Measurements from ENCODE around the gene POLR2H.

Gene POLR2H

DNA sequence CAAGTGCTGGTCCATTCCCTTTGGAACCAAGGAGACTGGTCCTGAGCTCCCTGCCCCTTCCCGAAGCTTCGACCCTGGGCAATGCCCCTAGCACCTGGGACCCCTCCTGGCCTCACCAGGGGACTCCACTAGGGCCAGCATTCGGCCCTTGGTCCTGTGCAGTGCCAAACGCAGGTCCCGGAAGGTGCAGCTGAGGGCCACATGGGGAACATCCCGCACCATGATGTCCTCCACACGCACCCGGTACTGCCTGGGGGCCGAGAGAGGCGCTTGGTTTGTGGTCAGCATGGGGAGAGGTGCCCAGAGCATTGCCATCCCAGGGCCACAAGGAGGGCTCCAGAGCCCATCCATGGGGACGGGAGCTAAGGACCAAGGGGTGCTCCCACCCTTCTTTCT is 8.0 kb upstream of the POLR2H start:
- Histone ChIP-seq H3K9ac (no peak overlapping the region), H3K36me3 (ENCODE audit: control insufficient read depth, insufficient read depth, low read length) (no peaks in the 10 kb centered on the region), H3K4me1 (no peaks in the 10 kb centered on the region), H3K4me2 (ENCODE audit: low read length) (no peak overlapping the region), H3K9me3 (ENCODE audit: control insufficient read depth, low read length) (no peaks in the 10 kb centered on the region), H3K4me3 (ENCODE audit: low read depth, low read length) (no peak overlapping the region), H3K27me3 (ENCODE audit: control insufficient read depth, insufficient read depth, low read length) (no peaks in the 10 kb centered on the region), H2AFZ (no peak overlapping the region), H3K79me2 (no peaks in the 10 kb centered on the region), H3K27ac (no peak overlapping the region)
- no peak for TF ChIP-seq CTCF (IDR thresholded peaks at IDR 0.05)

DNA sequence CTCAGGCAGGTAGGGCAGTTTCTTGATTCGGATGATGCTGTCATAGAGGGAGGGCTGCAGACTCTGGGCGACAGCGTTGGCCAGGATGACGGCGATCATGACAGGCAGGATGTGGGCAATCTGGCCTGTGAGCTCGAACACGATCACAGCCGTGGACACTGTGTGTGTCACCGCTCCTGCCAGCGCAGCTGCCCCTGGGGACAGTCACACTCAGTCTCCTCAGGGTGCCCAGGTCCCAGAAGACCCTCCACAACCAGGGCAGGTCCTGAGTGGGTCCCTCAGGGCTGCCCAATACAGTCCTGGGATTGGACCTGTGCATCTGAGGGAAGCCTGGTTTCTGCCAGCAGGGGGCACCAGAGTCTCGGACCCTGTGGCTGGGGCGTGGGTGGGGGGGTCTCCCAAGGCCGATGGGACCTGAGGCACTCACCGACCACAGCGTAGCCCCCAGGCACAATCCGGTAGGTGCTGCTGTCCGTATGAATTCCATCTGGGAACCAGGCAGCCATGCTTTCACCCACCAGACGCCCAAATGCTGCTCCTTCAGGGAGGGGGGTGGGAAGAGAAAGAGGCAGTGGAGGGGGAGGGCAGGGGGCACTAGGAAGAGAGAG is 7.3 kb upstream of the POLR2H start:
- Histone ChIP-seq H3K9ac (no peak overlapping the region), H3K4me2 (ENCODE audit: low read length) (no peak overlapping the region)

GRCh38 chr3:184354754-184355153 is 6.8 kb upstream of the POLR2H start:
- no peak overlapping the region for H3K4me3 ChIP-seq (ENCODE audit: low read depth, low read length)
- no peaks in the 10 kb centered on the region for H3K27me3 ChIP-seq (ENCODE audit: control insufficient read depth, insufficient read depth, low read length)
- H3K9ac ChIP-seq = no peak overlapping the region
- H3K4me2 ChIP-seq (ENCODE audit: low read length) = no peak overlapping the region
- no peaks in the 10 kb centered on the region for H3K36me3 ChIP-seq (ENCODE audit: control insufficient read depth, insufficient read depth, low read length)
- TF ChIP-seq CTCF (IDR thresholded peaks at IDR 0.05) = no peak
- no peaks in the 10 kb centered on the region for H3K4me1 ChIP-seq
- H3K27ac ChIP-seq = no peak overlapping the region
- H2AFZ ChIP-seq = no peak overlapping the region
- no peaks in the 10 kb centered on the region for H3K9me3 ChIP-seq (ENCODE audit: control insufficient read depth, low read length)
- H3K79me2 ChIP-seq = no peaks in the 10 kb centered on the region

More for the DNA sequence above, 7.3 kb upstream of the POLR2H start:
- Histone ChIP-seq H3K79me2 (no peaks in the 10 kb centered on the region), H3K27me3 (ENCODE audit: control insufficient read depth, insufficient read depth, low read length) (no peaks in the 10 kb centered on the region), H3K4me3 (ENCODE audit: low read depth, low read length) (no peak overlapping the region), H3K27ac (no peak overlapping the region), H3K36me3 (ENCODE audit: control insufficient read depth, insufficient read depth, low read length) (no peaks in the 10 kb centered on the region), H2AFZ (no peak overlapping the region), H3K9me3 (ENCODE audit: control insufficient read depth, low read length) (no peaks in the 10 kb centered on the region), H3K4me1 (no peaks in the 10 kb centered on the region)
- peak; percentile 65 for TF ChIP-seq CTCF (IDR thresholded peaks at IDR 0.05)

DNA sequence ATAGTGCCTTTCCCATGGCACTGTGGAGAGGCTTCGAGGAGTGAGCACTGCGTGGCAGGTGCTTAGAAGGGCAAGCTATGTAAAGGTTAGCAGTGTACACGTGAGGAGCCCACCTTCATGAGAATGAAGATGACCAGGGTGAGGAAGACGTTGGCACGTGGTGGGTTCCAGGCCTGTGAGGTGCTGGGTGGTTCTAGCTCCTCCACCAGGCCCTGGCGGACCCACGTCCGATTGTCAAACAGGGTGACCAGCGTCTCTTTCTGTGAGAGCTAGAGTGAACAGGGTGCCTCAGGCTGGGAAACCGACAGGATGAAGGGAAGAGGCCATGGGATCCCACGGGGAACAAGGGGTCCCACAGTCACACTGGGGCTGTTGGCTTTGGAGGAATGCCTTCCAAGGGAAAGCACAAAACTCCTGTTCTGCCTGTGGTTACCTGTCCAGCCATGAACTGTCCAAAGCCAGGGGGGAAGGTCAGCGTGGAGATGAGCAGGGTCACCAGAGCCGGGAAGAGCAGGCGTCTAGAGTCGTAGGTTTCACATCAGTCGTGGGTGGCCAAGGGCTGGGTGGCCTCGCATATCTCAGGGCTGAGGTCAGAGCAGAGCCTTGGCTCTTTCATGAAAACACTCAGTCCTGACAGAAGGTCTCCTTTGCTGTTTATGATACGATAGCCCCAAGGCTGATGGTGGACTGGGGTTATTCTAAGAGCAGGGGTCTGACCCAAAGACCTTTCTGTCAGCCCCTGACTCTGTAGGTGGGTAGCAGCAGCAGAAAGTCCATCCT is 6.1 kb upstream of the POLR2H start:
- Histone ChIP-seq H2AFZ (no peak overlapping the region), H3K36me3 (ENCODE audit: control insufficient read depth, insufficient read depth, low read length) (no peaks in the 10 kb centered on the region), H3K4me2 (ENCODE audit: low read length) (no peak overlapping the region), H3K27ac (no peak overlapping the region), H3K4me3 (ENCODE audit: low read depth, low read length) (no peak overlapping the region), H3K4me1 (no peaks in the 10 kb centered on the region), H3K27me3 (ENCODE audit: control insufficient read depth, insufficient read depth, low read length) (no peaks in the 10 kb centered on the region), H3K9me3 (ENCODE audit: control insufficient read depth, low read length) (no peaks in the 10 kb centered on the region), H3K9ac (no peak overlapping the region), H3K79me2 (no peaks in the 10 kb centered on the region)
- no peak for TF ChIP-seq CTCF (IDR thresholded peaks at IDR 0.05)

All from parathyroid adenoma (tissue), 2 donors.